Gastrocnemius medialis (tissue), 4 donors: Measurements from ENCODE around the gene SOCS7.

Experiments
- CTCF ChIP-seq, 5 experiments: fragments of 450-650 bp in 3 of 5; fragments of 200-600 bp in 2 of 5; sonication (generic) in 2 of 5; IDR thresholded peaks in 4 of 5; conservative IDR thresholded peaks in 1 of 5; 1 replicate in 4 of 5; 2 replicates in 1 of 5; pipeline ENCODE4 v1.5.1; 2016 to 2019; ENCODE audit warnings: antibody characterized with exemption in 5 of 5, mild to moderate bottlenecking in 3 of 5, moderate library complexity in 3 of 5
- POLR2A ChIP-seq, 2 donors: fragments of 450-650 bp; IDR thresholded peaks; one replicate each; pipeline ENCODE4 v1.6.1; 2017; ENCODE audit warnings: antibody characterized with exemption in 2 of 2, mild to moderate bottlenecking in 2 of 2, moderate library complexity in 2 of 2

- TF ChIP-seq POLR2A (IDR thresholded peaks at IDR 0.05), result no peak
- TF ChIP-seq CTCF (IDR thresholded peaks at IDR 0.05 in 4 of 5, conservative IDR thresholded peaks at IDR 0.05 in 1 of 5), result no peak
These were observed 18.9 kb upstream of the SOCS7 start for GRCh38 chr17:38332735-38333134.
